IPS-11a (cell line): Measurements from ENCODE around the gene GALNT18.

Experiments
- H3K4me3 ChIP-seq: one replicate; pipeline ENCODE4 v1.5.1; 2013; ENCODE audit warnings: low read depth, low read length, control low read depth

GALNT18 gene

GRCh38 chr11:11588891-11589290, 32.9 kb downstream of the GALNT18 start:
- no peak overlapping the region for H3K4me3 ChIP-seq

- no peak overlapping the region for H3K4me3 ChIP-seq
These were observed 33.6 kb downstream of the GALNT18 start for GRCh38 chr11:11588243-11588642.

- no peak overlapping the region for H3K4me3 ChIP-seq
These were observed 34.7 kb downstream of the GALNT18 start for GRCh38 chr11:11587122-11587521.

GRCh38 chr11:11586465-11586864, 35.3 kb downstream of the GALNT18 start:
- H3K4me3 ChIP-seq = no peak overlapping the region

- H3K4me3 ChIP-seq = no peak overlapping the region
These were observed 36.9 kb downstream of the GALNT18 start for GRCh38 chr11:11584937-11585336.

- no peak overlapping the region for H3K4me3 ChIP-seq
These were observed 37.3 kb downstream of the GALNT18 start for GRCh38 chr11:11584530-11584810.

- H3K4me3 ChIP-seq = no peak overlapping the region
These were observed 37.8 kb downstream of the GALNT18 start for GRCh38 chr11:11583801-11584529.

- H3K4me3 ChIP-seq = no peak overlapping the region
These were observed 39.6 kb downstream of the GALNT18 start for GRCh38 chr11:11582011-11582701.

- H3K4me3 ChIP-seq = no peak overlapping the region
These were observed 40.3 kb downstream of the GALNT18 start for GRCh38 chr11:11581481-11581880.

GRCh38 chr11:11580841-11581411, 40.9 kb downstream of the GALNT18 start:
- no peak overlapping the region for H3K4me3 ChIP-seq

- H3K4me3 ChIP-seq = no peak overlapping the region
These were observed 41.8 kb downstream of the GALNT18 start for GRCh38 chr11:11580012-11580411.

GRCh38 chr11:11579012-11579988, 42.5 kb downstream of the GALNT18 start:
- no peak overlapping the region for H3K4me3 ChIP-seq

- no peak overlapping the region for H3K4me3 ChIP-seq
These were observed 43.6 kb downstream of the GALNT18 start for GRCh38 chr11:11577932-11578911.

- no peak overlapping the region for H3K4me3 ChIP-seq
These were observed 44.5 kb downstream of the GALNT18 start for GRCh38 chr11:11577251-11577855.

GRCh38 chr11:11574373-11575287, 47.2 kb downstream of the GALNT18 start:
- no peak overlapping the region for H3K4me3 ChIP-seq

GRCh38 chr11:11572386-11572785, 49.4 kb downstream of the GALNT18 start:
- no peak overlapping the region for H3K4me3 ChIP-seq

- H3K4me3 ChIP-seq = no peak overlapping the region
These were observed 49.9 kb downstream of the GALNT18 start for GRCh38 chr11:11571893-11572292.

GRCh38 chr11:11570823-11571222, 51.0 kb downstream of the GALNT18 start:
- H3K4me3 ChIP-seq = no peak overlapping the region
